Coronary artery (tissue), 2 donors: Measurements from ENCODE around the gene SH3TC2.
"Not testable (repeated sequence)": the region's sequence is repeated elsewhere in the genome, so short reads cannot be mapped to it uniquely, and the experiment has no call there.

Experiments
- DNase-seq: peaks from one replicate; pipeline ENCODE4 v3.0.0-alpha.2; 2017; ENCODE audit warnings: low spot score
- H3K27ac ChIP-seq, 2 donors: fragments of 200-600 bp; sonication (generic); one replicate each; pipeline ENCODE4 v1.5.1; 2016 to 2019
- H3K4me3 ChIP-seq: fragments of 200-600 bp; sonication (generic); 2 replicates; pipeline ENCODE4 v1.5.1; 2016; ENCODE audit warnings: mild to moderate bottlenecking, moderate library complexity
- CTCF ChIP-seq: fragments of 200-600 bp; sonication (generic); IDR thresholded peaks from one replicate; pipeline ENCODE4 v1.5.1; 2019; ENCODE audit warnings: antibody characterized with exemption

SH3TC2 gene

GRCh38 chr5:149089796-149090195 is 26.9 kb upstream of the SH3TC2 start:
- DNase-seq: no peak

GRCh38 chr5:149088686-149089085 is 25.8 kb upstream of the SH3TC2 start:
- no peak overlapping the region for H3K4me3 ChIP-seq
- no peak overlapping the region for H3K27ac ChIP-seq
- no peak for DNase-seq
- no peak for TF ChIP-seq CTCF

More at GRCh38 chr5:149089796-149090195, 26.9 kb upstream of the SH3TC2 start:
- TF ChIP-seq CTCF: no peak
- no peak overlapping the region for H3K4me3 ChIP-seq
- no peak overlapping the region for H3K27ac ChIP-seq

GRCh38 chr5:149083846-149084245 is 21.0 kb upstream of the SH3TC2 start:
- TF ChIP-seq CTCF: no peak
- H3K4me3 ChIP-seq: no peak overlapping the region
- no peak for DNase-seq
- no peak overlapping the region for H3K27ac ChIP-seq

GRCh38 chr5:149082271-149082670 is 19.4 kb upstream of the SH3TC2 start:
- H3K27ac ChIP-seq: no peak overlapping the region

GRCh38 chr5:149080294-149080693 is 17.4 kb upstream of the SH3TC2 start:
- no peak overlapping the region for H3K4me3 ChIP-seq
- no peak for TF ChIP-seq CTCF
- no peak overlapping the region for H3K27ac ChIP-seq
- DNase-seq: no peak

More at GRCh38 chr5:149082271-149082670, 19.4 kb upstream of the SH3TC2 start:
- no peak for TF ChIP-seq CTCF
- no peak for DNase-seq
- no peak overlapping the region for H3K4me3 ChIP-seq

- TF ChIP-seq CTCF: no peak
- no peak overlapping the region for H3K27ac ChIP-seq
- DNase-seq: no peak
- no peak overlapping the region for H3K4me3 ChIP-seq
Observed at GRCh38 chr5:149079883-149080282, 17.0 kb upstream of the SH3TC2 start.

- DNase-seq, H3K4me3 ChIP-seq, H3K27ac ChIP-seq: not testable (repeated sequence)
Observed at GRCh38 chr5:149074071-149074470, 11.2 kb upstream of the SH3TC2 start.

GRCh38 chr5:149073213-149073612 is 10.4 kb upstream of the SH3TC2 start:
- no peak for TF ChIP-seq CTCF
- H3K4me3 ChIP-seq: no peak overlapping the region
- H3K27ac ChIP-seq: no peak overlapping the region
- no peak for DNase-seq
